SK-N-MC (cell line): ENCODE measurements around the gene KDR.

ENCODE experiments used
- DNase-seq: peaks from one replicate; pipeline ENCODE4 v3.0.0-alpha.2; 2011; ENCODE audit warnings: low read depth, low spot score
- H3K27ac ChIP-seq: fragments of 200-600 bp; sonication (generic); 2 replicates; pipeline ENCODE4 v1.5.1; 2016; ENCODE audit warnings: mixed run types
- H3K36me3 ChIP-seq: fragments of 200-600 bp; sonication (generic); 2 replicates; pipeline ENCODE4 v1.6.1; 2017; ENCODE audit warnings: antibody characterized with exemption, low read length, mixed read lengths; ENCODE audit not compliant: insufficient read depth
- H3K4me3 ChIP-seq: fragments of 200-600 bp; sonication (generic); 2 replicates; pipeline ENCODE4 v1.5.1; 2016
- H3K9ac ChIP-seq: fragments of 200-600 bp; sonication (generic); 2 replicates; pipeline ENCODE4 v1.8.0; 2017; ENCODE audit warnings: mixed run types, mixed read lengths; ENCODE audit not compliant: insufficient read length
- H3K9me3 ChIP-seq: fragments of 200-600 bp; sonication (generic); 2 replicates; pipeline ENCODE4 v1.6.1; 2017; ENCODE audit warnings: low read depth, mild to moderate bottlenecking, antibody characterized with exemption, low read length, moderate library complexity, mixed read lengths
- EZH2 ChIP-seq: fragments of 200-600 bp; sonication (generic); IDR thresholded peaks from one replicate; pipeline ENCODE4 v1.6.1; 2017; ENCODE audit warnings: antibody characterized with exemption
- FOXP2 ChIP-seq: optimal IDR thresholded peaks from 2 replicates; pipeline ENCODE3; 2011; ENCODE audit warnings: mild to moderate bottlenecking, moderate library complexity; ENCODE audit not compliant: insufficient read depth; ENCODE audit errors: extremely low read length, control extremely low read depth
- POLR2AphosphoS5 ChIP-seq: IDR thresholded peaks from 2 replicates; pipeline ENCODE4 v1.6.1; 2012; ENCODE audit warnings: mild to moderate bottlenecking, low read depth, low read length, borderline replicate concordance

Gene KDR

GRCh38 chr4:55127053-55127452 is 1.7 kb upstream of the KDR start:
- H3K36me3 ChIP-seq, result no peaks in the 10 kb centered on the region
- no peak for DNase-seq
- no peak overlapping the region for H3K9ac ChIP-seq
- no peaks in the 10 kb centered on the region for H3K9me3 ChIP-seq
- no peak overlapping the region for H3K4me3 ChIP-seq
- H3K27ac ChIP-seq, result no peak overlapping the region
- TF ChIP-seq EZH2 (no peak), POLR2AphosphoS5 (no peak), FOXP2 (no peak)

- H3K27ac ChIP-seq, result no peak overlapping the region
- no peaks in the 10 kb centered on the region for H3K36me3 ChIP-seq
- TF ChIP-seq POLR2AphosphoS5 (no peak), FOXP2 (no peak), EZH2 (no peak)
- no peaks in the 10 kb centered on the region for H3K9me3 ChIP-seq
- peak overlapping the region; percentile 81 for H3K4me3 ChIP-seq
- no peak overlapping the region for H3K9ac ChIP-seq
- no peak for DNase-seq
These were observed 557 bp upstream of the KDR start for GRCh38 chr4:55125763-55126541.

- Histone ChIP-seq H3K9me3 (no peaks in the 10 kb centered on the region), H3K9ac (no peak overlapping the region), H3K36me3 (no peaks in the 10 kb centered on the region), H3K27ac (no peak overlapping the region), H3K4me3 (peak overlapping the region; percentile 81; the same call in 1 of the 2 replicates)
- TF ChIP-seq EZH2, result no peak
- no peak for TF ChIP-seq POLR2AphosphoS5
- DNase-seq, result no peak
These were observed 896 bp downstream of the KDR start for GRCh38 chr4:55124322-55125076.

- no peaks in the 10 kb centered on the region for H3K36me3 ChIP-seq
- no peak overlapping the region for H3K27ac ChIP-seq
- no peak for DNase-seq
- TF ChIP-seq EZH2 (no peak), FOXP2 (no peak), POLR2AphosphoS5 (no peak)
- H3K9ac ChIP-seq, result no peak overlapping the region
- H3K4me3 ChIP-seq, result no peak overlapping the region
- H3K9me3 ChIP-seq, result no peaks in the 10 kb centered on the region
These were observed 1.6 kb downstream of the KDR start for GRCh38 chr4:55123791-55124190.

GRCh38 chr4:55122235-55122634 is 3.2 kb downstream of the KDR start:
- DNase-seq, result no peak
- Histone ChIP-seq H3K4me3 (no peak overlapping the region), H3K9ac (no peak overlapping the region), H3K9me3 (no peaks in the 10 kb centered on the region), H3K27ac (no peak overlapping the region), H3K36me3 (no peaks in the 10 kb centered on the region)
- TF ChIP-seq POLR2AphosphoS5 (no peak), EZH2 (no peak), FOXP2 (no peak)

- DNase-seq, result no peak
- Histone ChIP-seq H3K36me3 (no peaks in the 10 kb centered on the region), H3K9ac (no peak overlapping the region), H3K9me3 (no peaks in the 10 kb centered on the region), H3K27ac (no peak overlapping the region), H3K4me3 (no peak overlapping the region)
- TF ChIP-seq EZH2, result no peak
- no peak for TF ChIP-seq POLR2AphosphoS5
- TF ChIP-seq FOXP2, result no peak
These were observed 4.1 kb downstream of the KDR start for GRCh38 chr4:55121246-55121645.

GRCh38 chr4:55118397-55118796 is 7.0 kb downstream of the KDR start:
- no peak overlapping the region for H3K27ac ChIP-seq
- no peaks in the 10 kb centered on the region for H3K9me3 ChIP-seq
- DNase-seq, result no peak
- H3K9ac ChIP-seq, result no peak overlapping the region
- H3K36me3 ChIP-seq, result no peaks in the 10 kb centered on the region
- TF ChIP-seq FOXP2, result no peak
- no peak for TF ChIP-seq POLR2AphosphoS5
- TF ChIP-seq EZH2, result no peak
- no peak overlapping the region for H3K4me3 ChIP-seq

- TF ChIP-seq EZH2, result no peak
- TF ChIP-seq FOXP2, result no peak
- TF ChIP-seq POLR2AphosphoS5, result no peak
- Histone ChIP-seq H3K9ac (no peak overlapping the region), H3K36me3 (no peaks in the 10 kb centered on the region), H3K27ac (no peak overlapping the region), H3K9me3 (no peaks in the 10 kb centered on the region), H3K4me3 (no peak overlapping the region)
- DNase-seq, result no peak
These were observed 7.9 kb downstream of the KDR start for GRCh38 chr4:55117511-55117910.

- TF ChIP-seq EZH2, result no peak
- TF ChIP-seq POLR2AphosphoS5, result no peak
- no peak for TF ChIP-seq FOXP2
- Histone ChIP-seq H3K27ac (no peak overlapping the region), H3K9ac (no peak overlapping the region), H3K36me3 (no peaks in the 10 kb centered on the region), H3K4me3 (no peak overlapping the region), H3K9me3 (no peaks in the 10 kb centered on the region)
- DNase-seq, result no peak
These were observed 8.9 kb downstream of the KDR start for GRCh38 chr4:55116450-55116849.
